ENCODE measurements around the gene ZSWIM1.
A peak's percentile ranks its signal among the peaks of the same experiment; 100 is the strongest.

The ZSWIM1 gene

DNA sequence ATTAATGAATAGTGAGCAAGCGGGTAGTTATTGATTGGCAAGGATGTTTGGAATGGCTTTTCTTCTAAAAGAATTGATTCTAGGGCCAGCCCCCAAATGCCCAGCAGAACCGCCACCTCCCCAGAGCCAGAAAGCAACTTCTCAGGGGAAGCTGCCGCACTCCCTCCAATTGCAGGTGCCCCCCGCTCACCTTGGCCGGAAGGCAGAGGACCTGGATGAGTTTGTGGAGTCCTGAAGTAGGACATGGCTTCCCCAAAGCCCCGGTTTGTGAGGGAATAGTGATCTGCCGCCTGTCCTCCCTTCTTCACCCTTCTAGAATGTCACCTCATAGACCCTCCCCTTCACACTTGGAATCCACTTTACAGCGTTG, 6.3 kb downstream of the ZSWIM1 start, which contains the start of gene SPATA25:
TSS of gene SPATA25 (minus strand) at position 277 of the 370 bp plus-strand sequence. CDS start at position 245, 32 bp downstream.
- no peak within 1 kb of the TSS for H3K4me3 Mint-ChIP-seq
- H3K27ac Mint-ChIP-seq, result peak within 1 kb of the TSS; percentile 40
- no peak for TF ChIP-seq CTCF (IDR thresholded peaks at IDR 0.05)
- DNase-seq, result no peak
- peaks cover 17% of the 10 kb centered on the region for H3K36me3 Mint-ChIP-seq (ENCODE audit: low read depth)
- no peaks in the 10 kb centered on the region for H3K9me3 Mint-ChIP-seq
- peaks cover 3% of the 10 kb centered on the region for H3K27me3 Mint-ChIP-seq (ENCODE audit: low read depth, poor library complexity)
- peaks cover 24% of the 10 kb centered on the region for H3K4me1 Mint-ChIP-seq

DNA sequence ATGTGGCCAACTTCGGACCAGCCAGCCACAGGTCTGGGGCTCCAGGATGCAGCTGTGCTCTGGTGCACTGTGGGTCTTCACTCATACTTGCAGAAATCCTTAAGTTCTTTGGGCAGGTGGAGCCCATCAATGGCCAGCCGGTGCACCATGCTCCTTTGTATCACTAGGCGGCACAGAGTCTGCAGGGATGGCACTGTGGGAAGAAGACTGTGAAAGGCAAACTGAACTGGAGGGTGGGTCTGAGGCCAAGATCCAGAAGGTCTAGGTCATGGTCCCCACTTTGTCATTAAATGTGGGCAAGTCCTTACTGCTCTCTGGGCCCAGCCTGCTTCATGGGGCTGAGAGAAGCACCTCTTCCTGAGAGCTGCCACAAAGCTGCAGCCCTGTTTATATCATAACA, 7.7 kb downstream of the ZSWIM1 start:
- H3K4me1 Mint-ChIP-seq, result peaks cover 18% of the 10 kb centered on the region
- H3K4me3 Mint-ChIP-seq, result no peak overlapping the region
- no peak for DNase-seq
- peaks cover 5% of the 10 kb centered on the region for H3K36me3 Mint-ChIP-seq (ENCODE audit: low read depth)
- H3K27ac Mint-ChIP-seq, result no peak overlapping the region
- no peak for TF ChIP-seq CTCF (IDR thresholded peaks at IDR 0.05)
- H3K27me3 Mint-ChIP-seq (ENCODE audit: low read depth, poor library complexity), result peaks cover 3% of the 10 kb centered on the region
- no peaks in the 10 kb centered on the region for H3K9me3 Mint-ChIP-seq

DNA sequence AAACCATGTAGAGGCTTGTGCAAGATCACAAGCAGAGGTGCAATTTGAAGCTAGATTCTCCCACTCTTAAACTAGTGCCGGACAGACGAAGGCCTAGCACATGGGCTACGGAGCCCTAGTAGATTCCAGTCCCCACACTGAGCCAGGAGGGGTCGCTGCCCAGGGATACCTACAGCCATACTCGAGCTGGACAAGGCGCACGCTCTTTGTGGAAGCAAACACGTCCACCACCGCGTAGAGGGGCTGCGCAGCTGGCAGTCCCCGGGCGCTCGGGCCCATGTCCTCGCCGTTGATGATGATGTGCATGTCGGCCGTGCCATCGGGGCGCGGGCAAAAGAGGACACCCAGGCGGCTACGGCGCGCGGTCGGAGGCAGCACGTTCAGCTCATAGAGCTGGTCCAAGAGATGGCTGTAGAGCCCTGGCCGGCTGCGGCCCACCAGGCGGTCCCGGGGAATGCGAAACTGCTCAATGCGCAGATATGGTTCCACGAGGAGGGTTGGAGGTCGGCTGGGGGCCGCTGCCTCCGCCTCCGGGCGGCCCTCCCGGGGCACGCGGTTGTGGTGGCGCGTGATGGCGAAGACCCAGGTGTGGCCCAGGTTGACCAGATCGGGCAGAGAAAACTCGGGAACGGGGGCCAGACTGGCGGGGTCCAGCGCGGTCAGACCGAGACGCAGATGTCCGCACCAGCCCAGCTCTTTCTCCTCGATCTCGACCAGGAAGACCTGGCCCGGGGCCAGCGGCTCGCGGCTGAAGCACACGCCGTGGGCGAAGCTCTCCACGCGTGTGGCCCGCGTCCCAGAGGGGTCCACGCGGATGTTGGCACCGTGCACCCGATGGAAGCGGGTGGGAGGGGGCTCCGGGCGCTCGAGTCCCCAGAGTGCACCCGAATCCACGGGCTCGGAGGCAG, 9.3 kb downstream of the ZSWIM1 start:
- DNase-seq, result peak; percentile 85
- Mint-ChIP-seq H3K27ac (no peak overlapping the region), H3K27me3 (ENCODE audit: low read depth, poor library complexity) (peaks cover 3% of the 10 kb centered on the region), H3K36me3 (ENCODE audit: low read depth) (peaks cover 6% of the 10 kb centered on the region), H3K4me1 (peaks cover 24% of the 10 kb centered on the region), H3K9me3 (no peaks in the 10 kb centered on the region), H3K4me3 (peak overlapping the region; percentile 91)
- TF ChIP-seq CTCF (IDR thresholded peaks at IDR 0.05), result peak; percentile 62

DNA sequence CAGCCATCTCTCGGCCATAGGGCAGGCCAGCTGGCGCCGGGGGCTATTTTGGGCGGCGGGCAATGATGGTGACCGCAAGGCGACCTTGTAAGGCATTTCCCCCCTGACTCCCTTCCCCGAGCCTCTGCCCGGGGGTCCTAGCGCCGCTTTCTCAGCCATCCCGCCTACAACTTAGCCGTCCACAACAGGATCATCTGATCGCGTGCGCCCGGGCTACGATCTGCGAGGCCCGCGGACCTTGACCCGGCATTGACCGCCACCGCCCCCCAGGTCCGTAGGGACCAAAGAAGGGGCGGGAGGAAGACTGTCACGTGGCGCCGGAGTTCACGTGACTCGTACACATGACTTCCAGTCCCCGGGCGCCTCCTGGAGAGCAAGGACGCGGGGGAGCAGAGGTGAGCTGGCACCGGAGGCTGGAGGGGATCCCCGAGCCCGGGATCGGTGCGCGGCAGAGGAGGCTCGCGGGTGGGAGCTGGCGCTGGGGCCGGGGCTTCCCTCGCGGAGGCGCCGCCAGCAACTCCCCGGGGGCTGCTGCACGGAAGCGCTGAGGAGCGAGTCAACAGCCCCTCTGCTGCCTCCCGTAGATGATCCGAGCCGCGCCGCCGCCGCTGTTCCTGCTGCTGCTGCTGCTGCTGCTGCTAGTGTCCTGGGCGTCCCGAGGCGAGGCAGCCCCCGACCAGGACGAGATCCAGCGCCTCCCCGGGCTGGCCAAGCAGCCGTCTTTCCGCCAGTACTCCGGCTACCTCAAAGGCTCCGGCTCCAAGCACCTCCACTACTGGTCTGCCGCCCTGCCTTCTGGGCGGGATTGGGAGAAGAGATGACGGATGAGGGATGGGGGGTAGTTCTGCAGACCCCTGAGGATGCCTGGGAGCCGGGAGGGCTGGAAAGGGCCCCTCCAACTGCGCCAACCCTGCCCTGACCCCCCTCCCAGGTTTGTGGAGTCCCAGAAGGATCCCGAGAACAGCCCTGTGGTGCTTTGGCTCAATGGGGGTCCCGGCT, 10.3 kb downstream of the ZSWIM1 start, which contains the start of the genes CTSA and NEURL2:
TSS of gene CTSA (plus strand) at position 351 of the 999 bp plus-strand sequence. CDS start at position 585, 234 bp downstream.
TSS of gene NEURL2 (minus strand) at position 224 of the 999 bp plus-strand sequence. CDS start at position 7, 217 bp downstream.
- Mint-ChIP-seq H3K27ac (no peak within 1 kb of the TSS), H3K27me3 (ENCODE audit: low read depth, poor library complexity) (peaks cover 3% of the 10 kb centered on the region), H3K9me3 (no peaks in the 10 kb centered on the region), H3K36me3 (ENCODE audit: low read depth) (peaks cover 6% of the 10 kb centered on the region), H3K4me3 (peak within 1 kb of the TSS; percentile 91), H3K4me1 (peaks cover 24% of the 10 kb centered on the region)
- TF ChIP-seq CTCF (IDR thresholded peaks at IDR 0.05), result no peak
- peak; percentile 87 for DNase-seq

DNA sequence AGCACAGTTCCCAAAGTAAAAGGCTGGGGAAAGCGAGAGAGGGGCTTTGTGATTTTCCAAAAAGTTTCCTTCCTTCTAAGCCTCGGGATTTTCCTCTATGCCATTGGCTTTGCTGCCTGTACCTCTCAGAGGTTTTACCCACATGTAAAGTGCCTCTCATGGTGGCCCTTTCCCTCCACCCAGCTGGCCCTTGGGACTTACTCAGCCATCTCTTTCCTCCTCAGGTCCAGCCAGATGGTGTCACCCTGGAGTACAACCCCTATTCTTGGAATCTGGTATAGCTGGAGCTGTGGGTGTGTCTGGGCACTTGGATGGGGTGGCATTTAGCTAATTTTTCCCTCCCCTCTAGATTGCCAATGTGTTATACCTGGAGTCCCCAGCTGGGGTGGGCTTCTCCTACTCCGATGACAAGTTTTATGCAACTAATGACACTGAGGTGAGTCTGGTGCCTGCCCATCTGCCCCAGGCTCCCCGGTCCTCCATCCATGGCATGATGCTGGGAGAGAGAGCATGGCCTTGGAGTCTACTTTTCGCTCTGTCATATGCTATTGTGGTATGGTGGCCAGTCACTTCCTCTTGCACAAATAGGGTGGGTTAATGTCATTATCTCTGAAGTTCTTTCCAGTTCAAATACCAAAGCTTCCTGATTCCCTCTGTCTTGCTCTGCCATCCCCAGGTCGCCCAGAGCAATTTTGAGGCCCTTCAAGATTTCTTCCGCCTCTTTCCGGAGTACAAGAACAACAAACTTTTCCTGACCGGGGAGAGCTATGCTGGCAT, 11.2 kb downstream of the ZSWIM1 start:
- no peak overlapping the region for H3K27ac Mint-ChIP-seq
- peak overlapping the region; percentile 91 for H3K4me3 Mint-ChIP-seq
- peaks cover 24% of the 10 kb centered on the region for H3K4me1 Mint-ChIP-seq
- H3K27me3 Mint-ChIP-seq (ENCODE audit: low read depth, poor library complexity), result peaks cover 3% of the 10 kb centered on the region
- H3K36me3 Mint-ChIP-seq (ENCODE audit: low read depth), result peaks cover 6% of the 10 kb centered on the region
- no peaks in the 10 kb centered on the region for H3K9me3 Mint-ChIP-seq
- TF ChIP-seq CTCF (IDR thresholded peaks at IDR 0.05), result no peak
- DNase-seq, result no peak
